Hepatocyte (in vitro differentiated cells): Measurements from ENCODE around the gene PLOD3.

Experiments used
- EZH2 ChIP-seq: fragments of 200-600 bp; sonication (generic); IDR thresholded peaks from 2 replicates; pipeline ENCODE4 v1.6.1; 2016; ENCODE audit warnings: antibody characterized with exemption, mild to moderate bottlenecking, borderline replicate concordance
- TF ChIP-seq, protein P1 (sequence below): fragments of 200-600 bp; sonication (generic); IDR thresholded peaks from 2 replicates; pipeline ENCODE4 v1.5.1; 2016; ENCODE audit warnings: antibody characterized with exemption, mild to moderate bottlenecking; ENCODE audit not compliant: poor library complexity

DNA sequence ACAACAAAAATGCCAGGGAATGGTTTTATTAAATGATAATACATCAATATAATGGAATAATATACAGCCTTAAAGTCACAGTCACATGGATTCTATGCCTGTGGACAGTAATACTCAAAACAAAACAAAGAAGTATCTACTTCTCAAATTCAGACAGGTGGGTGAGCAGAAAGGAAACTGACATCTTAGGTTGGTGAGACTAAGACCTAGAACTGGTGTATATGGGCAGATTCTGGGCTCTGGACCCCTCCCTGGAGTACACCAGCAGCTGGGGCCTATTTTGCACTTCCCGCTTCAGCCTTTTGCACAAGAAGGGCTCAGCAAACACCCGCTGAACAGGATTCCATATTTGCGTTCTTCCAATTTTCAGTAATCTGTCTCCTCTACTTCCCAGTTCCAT lies 32.9 kb upstream of the PLOD3 start:
- TF ChIP-seq EZH2: no peak
- TF ChIP-seq, protein P1, sequence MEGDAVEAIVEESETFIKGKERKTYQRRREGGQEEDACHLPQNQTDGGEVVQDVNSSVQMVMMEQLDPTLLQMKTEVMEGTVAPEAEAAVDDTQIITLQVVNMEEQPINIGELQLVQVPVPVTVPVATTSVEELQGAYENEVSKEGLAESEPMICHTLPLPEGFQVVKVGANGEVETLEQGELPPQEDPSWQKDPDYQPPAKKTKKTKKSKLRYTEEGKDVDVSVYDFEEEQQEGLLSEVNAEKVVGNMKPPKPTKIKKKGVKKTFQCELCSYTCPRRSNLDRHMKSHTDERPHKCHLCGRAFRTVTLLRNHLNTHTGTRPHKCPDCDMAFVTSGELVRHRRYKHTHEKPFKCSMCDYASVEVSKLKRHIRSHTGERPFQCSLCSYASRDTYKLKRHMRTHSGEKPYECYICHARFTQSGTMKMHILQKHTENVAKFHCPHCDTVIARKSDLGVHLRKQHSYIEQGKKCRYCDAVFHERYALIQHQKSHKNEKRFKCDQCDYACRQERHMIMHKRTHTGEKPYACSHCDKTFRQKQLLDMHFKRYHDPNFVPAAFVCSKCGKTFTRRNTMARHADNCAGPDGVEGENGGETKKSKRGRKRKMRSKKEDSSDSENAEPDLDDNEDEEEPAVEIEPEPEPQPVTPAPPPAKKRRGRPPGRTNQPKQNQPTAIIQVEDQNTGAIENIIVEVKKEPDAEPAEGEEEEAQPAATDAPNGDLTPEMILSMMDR: no peak
